PC-9 (cell line): Measurements from ENCODE around the gene TGFBR3L.

Experiments used
- EZH2 ChIP-seq: fragments of 200-600 bp; sonication (generic); IDR thresholded peaks from 2 replicates; pipeline ENCODE4 v1.8.0; 2017; ENCODE audit warnings: antibody characterized with exemption, low read depth
- TF ChIP-seq, protein P1 (sequence below): fragments of 200-600 bp; sonication (generic); conservative IDR thresholded peaks from 2 replicates; pipeline ENCODE4 v1.6.1; 2017; ENCODE audit warnings: mixed run types, antibody characterized with exemption, mild to moderate bottlenecking, moderate library complexity

DNA sequence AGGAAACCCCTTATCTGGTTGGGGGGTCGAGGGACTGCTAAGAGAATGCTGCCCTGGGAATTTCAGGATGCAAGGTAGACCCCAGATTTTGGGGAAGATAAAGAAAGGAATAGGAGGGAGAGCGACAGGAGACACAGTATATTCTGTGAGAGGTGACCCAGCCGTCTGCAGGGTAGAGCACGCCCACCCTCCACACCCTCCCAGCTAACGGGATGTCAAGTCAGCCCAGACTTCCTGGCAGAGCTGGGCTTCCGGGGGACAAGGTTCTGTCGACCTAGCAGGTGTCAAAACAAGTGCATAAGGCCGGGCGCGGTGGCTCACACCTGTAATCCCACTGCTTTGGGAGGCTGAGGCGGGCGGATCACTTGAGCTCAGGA is 39.7 kb upstream of the TGFBR3L start:
- TF ChIP-seq EZH2 = no peak
- TF ChIP-seq, protein P1, sequence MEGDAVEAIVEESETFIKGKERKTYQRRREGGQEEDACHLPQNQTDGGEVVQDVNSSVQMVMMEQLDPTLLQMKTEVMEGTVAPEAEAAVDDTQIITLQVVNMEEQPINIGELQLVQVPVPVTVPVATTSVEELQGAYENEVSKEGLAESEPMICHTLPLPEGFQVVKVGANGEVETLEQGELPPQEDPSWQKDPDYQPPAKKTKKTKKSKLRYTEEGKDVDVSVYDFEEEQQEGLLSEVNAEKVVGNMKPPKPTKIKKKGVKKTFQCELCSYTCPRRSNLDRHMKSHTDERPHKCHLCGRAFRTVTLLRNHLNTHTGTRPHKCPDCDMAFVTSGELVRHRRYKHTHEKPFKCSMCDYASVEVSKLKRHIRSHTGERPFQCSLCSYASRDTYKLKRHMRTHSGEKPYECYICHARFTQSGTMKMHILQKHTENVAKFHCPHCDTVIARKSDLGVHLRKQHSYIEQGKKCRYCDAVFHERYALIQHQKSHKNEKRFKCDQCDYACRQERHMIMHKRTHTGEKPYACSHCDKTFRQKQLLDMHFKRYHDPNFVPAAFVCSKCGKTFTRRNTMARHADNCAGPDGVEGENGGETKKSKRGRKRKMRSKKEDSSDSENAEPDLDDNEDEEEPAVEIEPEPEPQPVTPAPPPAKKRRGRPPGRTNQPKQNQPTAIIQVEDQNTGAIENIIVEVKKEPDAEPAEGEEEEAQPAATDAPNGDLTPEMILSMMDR = no peak; the same call in 1 of the 2 replicates
